DMS 273 (cell line): ENCODE measurements around the gene DBN1.

Experiments
- DNase-seq: peaks from one replicate; lab custom pipeline; 2025; ENCODE audit not compliant: unreplicated experiment; lab: John Stamatoyannopoulos, UW

The DBN1 gene

GRCh38 chr5:177505075-177505474, 31.6 kb upstream of the DBN1 start:
- DNase-seq = no peak

GRCh38 chr5:177504086-177505056, 30.9 kb upstream of the DBN1 start:
- no peak for DNase-seq

- no peak for DNase-seq
Measured at GRCh38 chr5:177503351-177504085, 30.1 kb upstream of the DBN1 start.

GRCh38 chr5:177502886-177503285, 29.5 kb upstream of the DBN1 start:
- no peak for DNase-seq

- no peak for DNase-seq
Measured at GRCh38 chr5:177501874-177502678, 28.6 kb upstream of the DBN1 start.

- peak; percentile 93 for DNase-seq
Measured at GRCh38 chr5:177500685-177501522, 27.5 kb upstream of the DBN1 start.

GRCh38 chr5:177499842-177500241, 26.4 kb upstream of the DBN1 start:
- no peak for DNase-seq

GRCh38 chr5:177498013-177498787, 24.8 kb upstream of the DBN1 start:
- peak; percentile 68 for DNase-seq

GRCh38 chr5:177497292-177498012, 24.0 kb upstream of the DBN1 start, which contains the start of gene PDLIM7:
TSS of gene PDLIM7 (minus strand) at chr5:177497604. CDS start at chr5:177496512, 1,092 bp downstream.
- DNase-seq = peak; percentile 98

- peak; percentile 95 for DNase-seq
Measured at GRCh38 chr5:177496727-177497291, 23.4 kb upstream of the DBN1 start.

- peak; percentile 71 for DNase-seq
Measured at GRCh38 chr5:177496070-177496726, 22.8 kb upstream of the DBN1 start.

- peak; percentile 46 for DNase-seq
Measured at GRCh38 chr5:177495243-177496060, 22.0 kb upstream of the DBN1 start.

- DNase-seq = peak; percentile 76
Measured at GRCh38 chr5:177494346-177495195, 21.1 kb upstream of the DBN1 start.

GRCh38 chr5:177493795-177494345, 20.4 kb upstream of the DBN1 start:
- DNase-seq = no peak

- no peak for DNase-seq
Measured at GRCh38 chr5:177492841-177493240, 19.4 kb upstream of the DBN1 start.
